ENCODE measurements around the gene CLIP4. TPM values are rescaled to one million over a fixed set of nuclear protein-coding genes. Genes with fewer than 3 reads are reported as not detected.

The CLIP4 gene
- polyA plus RNA-seq, 1 experiment, result 71.4 TPM

DNA sequence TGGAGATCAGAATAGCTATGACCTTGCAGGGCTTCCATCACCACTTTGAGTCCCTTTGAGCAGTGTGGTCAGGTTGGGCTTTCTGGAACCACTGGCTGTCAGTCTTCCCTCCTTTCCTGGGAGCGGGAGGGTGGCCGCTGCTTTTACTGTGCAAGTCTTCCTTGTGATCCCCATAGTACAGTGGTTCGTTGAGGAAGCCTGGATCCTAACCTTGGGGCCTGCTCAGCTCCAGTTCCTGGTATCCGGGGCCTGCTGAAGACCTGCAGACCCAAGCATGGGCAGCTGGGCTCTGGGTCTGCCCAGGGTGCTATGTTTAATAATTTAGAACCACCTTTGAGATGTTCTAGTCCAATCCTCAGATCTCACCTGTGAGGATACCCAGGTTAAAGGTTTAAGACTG lies 104.2 kb downstream of the CLIP4 start:
- ChIA-PET POLR2A (no interaction called here), CTCF (no interaction called here)
- Histone ChIP-seq H3K27me3 (ENCODE audit: control insufficient read depth, insufficient read depth, low read length) (peaks cover 15% of the 10 kb centered on the region), H3K4me3 (ENCODE audit: low read depth, low read length) (no peak overlapping the region), H3K27ac (ENCODE audit: low read depth, low read length) (no peak overlapping the region), H3K9me3 (ENCODE audit: control insufficient read depth, insufficient read depth, low read length) (no peaks in the 10 kb centered on the region)
- TF ChIP-seq, protein P1, sequence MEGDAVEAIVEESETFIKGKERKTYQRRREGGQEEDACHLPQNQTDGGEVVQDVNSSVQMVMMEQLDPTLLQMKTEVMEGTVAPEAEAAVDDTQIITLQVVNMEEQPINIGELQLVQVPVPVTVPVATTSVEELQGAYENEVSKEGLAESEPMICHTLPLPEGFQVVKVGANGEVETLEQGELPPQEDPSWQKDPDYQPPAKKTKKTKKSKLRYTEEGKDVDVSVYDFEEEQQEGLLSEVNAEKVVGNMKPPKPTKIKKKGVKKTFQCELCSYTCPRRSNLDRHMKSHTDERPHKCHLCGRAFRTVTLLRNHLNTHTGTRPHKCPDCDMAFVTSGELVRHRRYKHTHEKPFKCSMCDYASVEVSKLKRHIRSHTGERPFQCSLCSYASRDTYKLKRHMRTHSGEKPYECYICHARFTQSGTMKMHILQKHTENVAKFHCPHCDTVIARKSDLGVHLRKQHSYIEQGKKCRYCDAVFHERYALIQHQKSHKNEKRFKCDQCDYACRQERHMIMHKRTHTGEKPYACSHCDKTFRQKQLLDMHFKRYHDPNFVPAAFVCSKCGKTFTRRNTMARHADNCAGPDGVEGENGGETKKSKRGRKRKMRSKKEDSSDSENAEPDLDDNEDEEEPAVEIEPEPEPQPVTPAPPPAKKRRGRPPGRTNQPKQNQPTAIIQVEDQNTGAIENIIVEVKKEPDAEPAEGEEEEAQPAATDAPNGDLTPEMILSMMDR (IDR thresholded peaks at IDR 0.05; ENCODE audit: low read depth, low read length), result no peak
- DNase-seq (ENCODE audit: low read depth, low spot score), result no peak

DNA sequence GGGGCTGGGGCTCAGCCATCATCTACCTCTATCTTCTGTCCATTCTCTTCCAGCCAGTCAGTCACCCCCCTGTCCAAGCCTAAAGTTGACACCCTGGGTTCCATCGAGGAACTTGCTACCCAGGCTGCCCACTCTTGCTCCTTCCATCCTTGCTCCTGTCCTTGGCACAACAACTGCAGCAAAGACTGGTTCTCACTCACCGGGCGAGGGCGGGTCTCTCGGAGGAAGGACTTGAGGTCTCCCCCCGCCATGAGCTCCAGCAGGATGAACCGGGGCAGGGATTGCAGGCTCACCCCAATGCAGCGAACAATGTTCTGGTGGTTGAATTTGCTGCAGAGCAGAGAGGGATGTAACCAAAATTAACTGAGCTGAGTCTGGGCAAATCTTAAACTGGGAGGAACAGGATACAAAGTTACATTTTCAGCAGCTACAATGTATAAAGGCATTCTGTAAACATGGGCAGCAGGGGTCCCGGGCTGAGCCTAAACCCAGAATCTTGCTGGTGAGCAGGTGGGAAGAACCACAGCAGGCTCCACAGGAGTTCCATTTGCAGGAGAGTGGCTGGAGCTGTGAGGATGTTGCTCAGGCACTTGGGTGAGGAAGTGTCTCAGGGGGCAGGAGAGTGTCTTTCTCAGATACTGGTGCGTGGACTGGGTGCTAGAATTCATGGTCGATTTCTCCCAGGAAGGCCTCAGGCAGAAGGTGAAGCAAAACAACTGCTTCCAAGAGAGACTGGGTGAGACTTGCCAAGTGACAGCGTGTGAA lies 105.5 kb downstream of the CLIP4 start:
- TF ChIP-seq, protein P1 (IDR thresholded peaks at IDR 0.05; ENCODE audit: low read depth, low read length), result no peak
- peaks cover 18% of the 10 kb centered on the region for H3K27me3 ChIP-seq (ENCODE audit: control insufficient read depth, insufficient read depth, low read length)
- DNase-seq (ENCODE audit: low read depth, low spot score), result no peak
- ChIA-PET CTCF (interaction anchor here (0.7 kb wide), 1 partner anchor 66 kb away, joined by 4 read pairs; no protein-coding TSS in a partner anchor), POLR2A (no interaction called here)
- H3K9me3 ChIP-seq (ENCODE audit: control insufficient read depth, insufficient read depth, low read length), result no peaks in the 10 kb centered on the region
- no peak overlapping the region for H3K4me3 ChIP-seq (ENCODE audit: low read depth, low read length)
- H3K27ac ChIP-seq (ENCODE audit: low read depth, low read length), result no peak overlapping the region

DNA sequence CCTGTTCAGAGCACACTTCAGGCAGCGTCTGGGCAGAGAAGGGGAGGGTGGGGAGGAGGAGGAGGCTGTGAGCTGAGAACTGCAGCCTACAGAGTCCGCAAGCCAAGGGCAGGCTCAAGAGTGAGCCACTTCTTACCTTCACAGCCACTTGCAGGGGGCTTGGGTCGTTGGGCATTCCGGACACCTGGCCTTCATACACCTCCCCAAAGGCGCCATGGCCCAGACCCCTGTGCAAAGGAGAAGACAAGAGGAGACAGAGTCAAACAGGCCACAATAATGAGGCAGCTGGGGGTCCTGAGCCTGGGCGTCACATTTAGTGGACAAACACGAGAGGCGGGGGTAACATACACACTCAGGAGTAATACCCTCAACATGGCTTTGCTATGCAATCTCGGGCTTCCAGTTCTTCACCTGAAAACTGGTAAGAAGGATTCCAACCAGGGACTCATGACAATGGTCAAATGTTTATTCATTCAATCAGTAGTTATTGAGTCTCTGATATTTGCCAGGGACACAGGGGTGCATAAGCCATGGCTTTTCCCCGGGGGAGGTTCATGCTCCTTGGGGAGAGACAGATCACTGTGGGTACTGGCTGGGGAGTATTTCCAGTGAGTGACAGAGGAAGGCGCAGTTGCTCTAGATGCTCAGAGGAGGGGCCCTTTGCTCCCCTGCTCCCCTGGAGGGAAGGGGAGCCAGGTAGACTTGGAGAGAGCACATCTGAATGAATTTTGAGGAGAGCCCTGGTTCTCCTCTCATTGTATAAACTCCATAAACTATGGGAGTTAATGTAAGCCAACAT lies 107.4 kb downstream of the CLIP4 start:
- no peak for DNase-seq (ENCODE audit: low read depth, low spot score)
- ChIA-PET POLR2A (interaction anchor here (0.6 kb wide), 1 partner anchor 921 kb away, joined by 4 read pairs; no protein-coding TSS in a partner anchor), CTCF (interaction anchor here (1.0 kb wide), 1 partner anchor 16 kb away, joined by 3 read pairs; no protein-coding TSS in a partner anchor)
- TF ChIP-seq, protein P1 (IDR thresholded peaks at IDR 0.05; ENCODE audit: low read depth, low read length), result no peak
- H3K27ac ChIP-seq (ENCODE audit: low read depth, low read length), result no peak overlapping the region
- H3K4me3 ChIP-seq (ENCODE audit: low read depth, low read length), result no peak overlapping the region
- no peaks in the 10 kb centered on the region for H3K9me3 ChIP-seq (ENCODE audit: control insufficient read depth, insufficient read depth, low read length)
- H3K27me3 ChIP-seq (ENCODE audit: control insufficient read depth, insufficient read depth, low read length), result peaks cover 22% of the 10 kb centered on the region

DNA sequence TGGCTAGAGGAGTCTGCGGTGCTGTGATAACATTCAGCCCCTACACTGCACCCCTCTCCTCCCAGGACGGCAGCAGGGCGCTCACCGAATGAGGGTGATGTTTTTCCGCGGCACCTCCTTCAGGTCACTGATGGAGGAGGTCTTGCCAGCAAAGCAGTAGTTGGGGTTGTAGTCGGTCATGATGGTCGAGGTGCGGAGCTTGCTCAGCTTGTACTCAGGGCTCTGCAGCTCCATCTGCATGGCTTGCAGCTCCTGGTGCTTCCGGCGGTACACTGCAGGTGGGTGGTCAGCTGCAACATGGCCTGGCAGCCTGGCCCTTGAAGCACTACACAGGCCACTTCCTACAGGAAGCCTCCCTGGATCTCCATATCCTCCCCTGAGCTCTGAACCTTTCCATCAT lies 108.0 kb downstream of the CLIP4 start:
- no peak for DNase-seq (ENCODE audit: low read depth, low spot score)
- CTCF ChIA-PET, result interaction anchor here (1.0 kb wide), 1 partner anchor 16 kb away, joined by 3 read pairs; no protein-coding TSS in a partner anchor

More for the DNA sequence above, 108.0 kb downstream of the CLIP4 start:
- Histone ChIP-seq H3K4me3 (ENCODE audit: low read depth, low read length) (no peak overlapping the region), H3K9me3 (ENCODE audit: control insufficient read depth, insufficient read depth, low read length) (no peaks in the 10 kb centered on the region), H3K27ac (ENCODE audit: low read depth, low read length) (no peak overlapping the region), H3K27me3 (ENCODE audit: control insufficient read depth, insufficient read depth, low read length) (peaks cover 25% of the 10 kb centered on the region)
- TF ChIP-seq, protein P1 (IDR thresholded peaks at IDR 0.05; ENCODE audit: low read depth, low read length), result no peak
- POLR2A ChIA-PET, result interaction anchor here (0.6 to 0.9 kb wide), 2 partner anchors 29 to 920 kb away, joined by 4 to 6 read pairs; no protein-coding TSS in a partner anchor
